HepG2 (cell line): ENCODE results near the gene U2AF1.
"Not testable (repeated sequence)": the region's sequence is repeated elsewhere in the genome, so short reads cannot be mapped to it uniquely, and the experiment has no call there.

ENCODE experiments used
- ELK4 ChIP-seq: sonication (generic); formaldehyde crosslinking; IDR thresholded peaks from 2 replicates; pipeline ENCODE4 v1.9.0; 2021; ENCODE audit warnings: missing genetic modification reagents, borderline replicate concordance
- HDAC6 ChIP-seq: fragments of 200-600 bp; sonication (generic); IDR thresholded peaks from 2 replicates; pipeline ENCODE4 v1.7.0; 2017; ENCODE audit warnings: mild to moderate bottlenecking, antibody characterized with exemption, low read length, low read depth
- SUZ12 ChIP-seq: fragments of 150-350 bp; IDR thresholded peaks from 2 replicates; pipeline ENCODE4 v1.6.1; 2014; ENCODE audit warnings: low read depth, low read length
- USF2 ChIP-seq, 2 experiments: sonication (generic) in 1 of 2; formaldehyde crosslinking in 1 of 2; IDR thresholded peaks; 2 replicates each; pipeline versions ENCODE4 v1.5.1 to v1.6.1; 2011 to 2020; ENCODE audit warnings: borderline replicate concordance in 1 of 2, low read depth in 1 of 2, low read length in 1 of 2, mild to moderate bottlenecking in 1 of 2, missing genetic modification reagents in 1 of 2, moderate library complexity in 1 of 2

- not testable (repeated sequence) for TF ChIP-seq HDAC6; ELK4 (CRISPR knock-in tag); USF2 (IDR thresholded peaks at IDR 0.05; ENCODE audit: low read depth, low read length); USF2 (CRISPR knock-in tag; IDR thresholded peaks at IDR 0.05; ENCODE audit: borderline replicate concordance); SUZ12
These were observed 5.1 kb downstream of the U2AF1 start for GRCh38 chr21:43102281-43102680.
